Endodermal cell (in vitro differentiated cells): Measurements from ENCODE around the gene STX17. TPM values are rescaled to one million over a fixed set of nuclear protein-coding genes. Genes with fewer than 3 reads are reported as not detected.

Experiments
- DNase-seq: peaks from one replicate; pipeline ENCODE4 v3.0.0-alpha.2; 2017
- H3K27ac ChIP-seq: 2 replicates; pipeline ENCODE4 v1.5.1; 2013; ENCODE audit warnings: mild to moderate bottlenecking, low read depth, low read length, moderate library complexity
- H3K27me3 ChIP-seq: 2 replicates; pipeline ENCODE4 v1.6.1; 2013; ENCODE audit warnings: mild to moderate bottlenecking, low read length, moderate library complexity; ENCODE audit not compliant: insufficient read depth, control insufficient read depth, poor library complexity, severe bottlenecking
- H3K36me3 ChIP-seq: 2 replicates; pipeline ENCODE4 v1.7.0; 2013; ENCODE audit warnings: mild to moderate bottlenecking, low read length, moderate library complexity; ENCODE audit not compliant: control insufficient read depth, insufficient read depth
- H3K4me1 ChIP-seq: one replicate; pipeline ENCODE4 v1.7.0; 2013; ENCODE audit warnings: low read length; ENCODE audit not compliant: control insufficient read depth, insufficient read depth
- H3K4me3 ChIP-seq: 2 replicates; pipeline ENCODE4 v1.5.1; 2013; ENCODE audit warnings: mild to moderate bottlenecking, low read length, moderate library complexity
- H3K9ac ChIP-seq: 2 replicates; pipeline ENCODE4 v1.6.1; 2013; ENCODE audit warnings: mild to moderate bottlenecking, low read length, moderate library complexity; ENCODE audit not compliant: poor library complexity, severe bottlenecking; ENCODE audit errors: extremely low read depth
- H3K9me3 ChIP-seq: 2 replicates; pipeline ENCODE4 v1.6.1; 2013; ENCODE audit warnings: mild to moderate bottlenecking, low read length, moderate library complexity; ENCODE audit not compliant: control insufficient read depth
- H3K27ac Mint-ChIP-seq: 2 replicates; pipeline ENCODE4 v1.8.0; 2020; ENCODE audit warnings: mixed read lengths
- H3K27me3 Mint-ChIP-seq: 2 replicates; pipeline ENCODE4 v1.8.0; 2021; ENCODE audit warnings: mild to moderate bottlenecking, mixed read lengths; ENCODE audit not compliant: insufficient read depth
- H3K36me3 Mint-ChIP-seq: 2 replicates; pipeline ENCODE4 v1.8.0; 2020; ENCODE audit warnings: low read depth, mixed read lengths
- H3K4me1 Mint-ChIP-seq: 2 replicates; pipeline ENCODE4 v1.8.0; 2020; ENCODE audit warnings: mixed read lengths
- H3K4me3 Mint-ChIP-seq: 2 replicates; pipeline ENCODE4 v1.8.0; 2020; ENCODE audit warnings: mild to moderate bottlenecking, moderate library complexity, mixed read lengths
- H3K9me3 Mint-ChIP-seq: 2 replicates; pipeline ENCODE4 v1.8.0; 2020; ENCODE audit warnings: mild to moderate bottlenecking, mixed read lengths
- WGBS, 2 experiments: methylation state at CpG; one replicate each; pipeline versions ENCODE4 v1.1.5 to v1.1.7; 2013; ENCODE audit warnings: missing lambda C conversion rate in 2 of 2, mixed read lengths in 1 of 2; ENCODE audit not compliant: insufficient coverage in 1 of 2, insufficient read length in 1 of 2; 5-methylcytosine and 5-hydroxymethylcytosine counted together
- total RNA-seq, 2 donors: library from RNA; stranded (reverse); fragmentation: NEBNext Ultra II Directional in 1 of 2; extraction: Animal tissue kit (Norgen Biotek cat#: 25700) in 1 of 2; gene quantifications; 2 replicates in 1 of 2; 3 replicates in 1 of 2; pipeline ENCODE4 v1.2.1, GENCODE V29; 2021
- TF ChIP-seq, protein P1 (sequence below): fragments of 200-600 bp; sonication (generic); conservative IDR thresholded peaks from 2 replicates; pipeline ENCODE4 v1.5.0; 2021; ENCODE audit warnings: antibody characterized with exemption, mild to moderate bottlenecking

STX17 gene
- total RNA-seq, 2 donors from 2014 or later = 31.6 to 47.4 TPM

GRCh38 chr9:99948896-99949295 is 42.4 kb downstream of the STX17 start:
- Mint-ChIP-seq H3K27me3 (no peaks in the 10 kb centered on the region), H3K36me3 (peaks cover 16% of the 10 kb centered on the region), H3K4me3 (no peak overlapping the region), H3K4me1 (no peaks in the 10 kb centered on the region), H3K27ac (no peak overlapping the region), H3K9me3 (peaks cover 5% of the 10 kb centered on the region)
- no peak for DNase-seq
- Histone ChIP-seq H3K27me3 (no peaks in the 10 kb centered on the region), H3K9ac (no peak overlapping the region), H3K27ac (no peak overlapping the region), H3K4me1 (peaks cover 2% of the 10 kb centered on the region), H3K36me3 (peaks cover 10% of the 10 kb centered on the region), H3K4me3 (no peak overlapping the region), H3K9me3 (peaks cover 4% of the 10 kb centered on the region)
- TF ChIP-seq, protein P1, sequence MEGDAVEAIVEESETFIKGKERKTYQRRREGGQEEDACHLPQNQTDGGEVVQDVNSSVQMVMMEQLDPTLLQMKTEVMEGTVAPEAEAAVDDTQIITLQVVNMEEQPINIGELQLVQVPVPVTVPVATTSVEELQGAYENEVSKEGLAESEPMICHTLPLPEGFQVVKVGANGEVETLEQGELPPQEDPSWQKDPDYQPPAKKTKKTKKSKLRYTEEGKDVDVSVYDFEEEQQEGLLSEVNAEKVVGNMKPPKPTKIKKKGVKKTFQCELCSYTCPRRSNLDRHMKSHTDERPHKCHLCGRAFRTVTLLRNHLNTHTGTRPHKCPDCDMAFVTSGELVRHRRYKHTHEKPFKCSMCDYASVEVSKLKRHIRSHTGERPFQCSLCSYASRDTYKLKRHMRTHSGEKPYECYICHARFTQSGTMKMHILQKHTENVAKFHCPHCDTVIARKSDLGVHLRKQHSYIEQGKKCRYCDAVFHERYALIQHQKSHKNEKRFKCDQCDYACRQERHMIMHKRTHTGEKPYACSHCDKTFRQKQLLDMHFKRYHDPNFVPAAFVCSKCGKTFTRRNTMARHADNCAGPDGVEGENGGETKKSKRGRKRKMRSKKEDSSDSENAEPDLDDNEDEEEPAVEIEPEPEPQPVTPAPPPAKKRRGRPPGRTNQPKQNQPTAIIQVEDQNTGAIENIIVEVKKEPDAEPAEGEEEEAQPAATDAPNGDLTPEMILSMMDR = no peak

- H3K4me1 Mint-ChIP-seq = peaks cover 5% of the 10 kb centered on the region
- peaks cover 5% of the 10 kb centered on the region for H3K9me3 Mint-ChIP-seq
- no peaks in the 10 kb centered on the region for H3K4me1 ChIP-seq
- WGBS, 2 experiments = 83 to 93% methylated on average over 1 to 3 of the region's 3 CpGs
- H3K9me3 ChIP-seq = peaks cover 4% of the 10 kb centered on the region
- H3K27ac ChIP-seq = no peak overlapping the region
- peaks cover 10% of the 10 kb centered on the region for H3K36me3 ChIP-seq
- H3K27me3 Mint-ChIP-seq = no peaks in the 10 kb centered on the region
- no peak overlapping the region for H3K4me3 ChIP-seq
- H3K4me3 Mint-ChIP-seq = no peak overlapping the region
- DNase-seq = no peak
- H3K27me3 ChIP-seq = no peaks in the 10 kb centered on the region
- H3K27ac Mint-ChIP-seq = no peak overlapping the region
- TF ChIP-seq, protein P1 = no peak
- H3K9ac ChIP-seq = no peak overlapping the region
- H3K36me3 Mint-ChIP-seq = peaks cover 24% of the 10 kb centered on the region
These were observed 47.5 kb downstream of the STX17 start for GRCh38 chr9:99953861-99954507.

DNA sequence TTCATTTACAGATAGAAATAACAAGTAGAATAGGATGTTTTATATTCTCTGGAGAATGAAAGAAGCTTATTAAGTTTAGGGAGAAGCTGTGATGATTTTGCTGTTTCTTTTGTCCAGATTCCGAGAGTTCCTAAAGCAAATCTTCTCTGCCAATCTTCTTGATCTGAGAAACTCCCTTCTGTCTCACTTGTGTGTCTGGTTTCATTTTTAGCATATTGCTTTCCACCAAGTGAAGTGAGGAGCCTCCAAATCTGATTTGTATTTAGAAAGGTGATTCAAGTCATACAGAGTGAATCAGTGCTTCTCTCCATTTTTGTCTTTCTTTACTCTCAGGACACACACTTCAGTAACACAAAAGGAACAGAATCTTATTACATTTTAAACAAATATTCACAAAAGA is 48.4 kb downstream of the STX17 start:
- 89 to 100% methylated on average over 1 of the region's 1 CpG for WGBS, 2 experiments
- no peaks in the 10 kb centered on the region for H3K27me3 ChIP-seq
- peaks cover 4% of the 10 kb centered on the region for H3K9me3 ChIP-seq
- no peak overlapping the region for H3K4me3 Mint-ChIP-seq
- no peak for DNase-seq
- H3K36me3 ChIP-seq = peaks cover 10% of the 10 kb centered on the region
- H3K27ac Mint-ChIP-seq = no peak overlapping the region
- no peak overlapping the region for H3K4me3 ChIP-seq
- H3K4me1 ChIP-seq = no peaks in the 10 kb centered on the region
- H3K9ac ChIP-seq = no peak overlapping the region
- TF ChIP-seq, protein P1 = no peak
- no peaks in the 10 kb centered on the region for H3K27me3 Mint-ChIP-seq
- peaks cover 25% of the 10 kb centered on the region for H3K36me3 Mint-ChIP-seq
- H3K27ac ChIP-seq = no peak overlapping the region
- peaks cover 5% of the 10 kb centered on the region for H3K9me3 Mint-ChIP-seq
- H3K4me1 Mint-ChIP-seq = peaks cover 5% of the 10 kb centered on the region
